SKM-1 (cell line): ENCODE results near the gene HCN4.

Experiments
- DNase-seq: peaks from one replicate; lab custom pipeline; 2025; ENCODE audit not compliant: unreplicated experiment; lab: John Stamatoyannopoulos, UW

HCN4 gene

DNA sequence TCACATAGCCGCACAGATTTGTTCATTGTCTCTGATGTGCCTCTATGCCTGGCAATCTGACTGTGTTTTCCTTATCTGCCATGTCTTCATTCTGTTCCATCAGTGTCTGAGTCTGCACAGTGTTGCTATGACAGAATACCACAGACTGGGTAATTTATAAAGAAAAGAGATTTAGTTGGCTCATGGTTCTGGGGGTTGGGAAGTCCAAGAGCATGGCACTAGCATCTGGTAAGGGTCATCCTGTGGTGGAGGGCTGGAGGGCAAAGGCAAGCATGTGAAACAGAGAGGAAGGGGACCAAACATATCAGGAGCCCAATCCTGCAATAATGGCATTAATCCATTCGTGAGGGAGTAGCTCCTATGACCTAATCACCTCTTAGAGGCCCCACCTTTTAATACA lies 11.9 kb upstream of the HCN4 start:
- DNase-seq = no peak

DNA sequence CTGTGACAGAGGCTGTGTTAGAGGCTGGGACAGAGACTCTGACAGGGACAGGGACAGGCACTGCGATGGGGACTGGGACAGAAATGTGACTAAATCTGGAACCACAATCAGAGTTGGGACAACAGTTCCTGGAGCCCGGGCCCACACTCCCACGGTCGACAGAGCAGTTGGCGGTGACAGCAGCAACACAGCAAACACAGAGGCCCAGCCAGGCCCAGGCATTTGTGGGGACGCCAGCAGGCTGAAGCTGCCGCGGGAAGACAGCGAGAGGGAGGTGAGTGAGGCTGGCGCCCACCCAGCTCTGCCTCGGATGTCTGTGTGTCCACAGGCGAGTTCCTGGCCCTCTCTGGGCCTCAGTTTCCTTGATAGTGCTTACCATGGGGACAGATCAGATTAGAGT lies 9.3 kb upstream of the HCN4 start:
- no peak for DNase-seq

DNA sequence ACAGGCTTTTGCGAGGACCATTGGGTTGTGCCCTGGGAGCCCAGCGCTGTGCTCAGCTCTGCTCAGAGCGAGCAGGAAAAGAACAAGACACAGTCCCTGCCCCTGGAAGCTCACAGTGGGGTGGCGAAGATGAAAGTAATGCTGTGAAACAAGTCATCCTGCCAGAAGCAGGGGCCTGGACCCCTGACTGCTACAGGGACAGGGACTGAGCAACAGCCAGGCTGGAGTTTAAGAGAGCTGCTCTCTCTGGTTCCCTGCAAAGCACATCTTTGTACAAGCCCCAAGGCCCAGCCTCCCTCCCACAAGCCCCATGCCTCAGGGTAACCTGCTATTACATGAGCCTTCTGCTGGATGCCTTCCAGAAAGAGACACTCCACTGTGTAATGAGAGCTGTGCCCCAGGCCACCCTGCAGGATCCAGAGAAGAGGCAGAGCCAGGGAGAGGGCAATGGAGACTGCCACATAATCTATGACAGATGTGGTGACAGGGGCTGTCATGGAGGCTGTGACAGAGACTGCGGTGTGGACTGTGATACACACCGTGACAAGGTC lies 7.1 kb upstream of the HCN4 start:
- no peak for DNase-seq

DNA sequence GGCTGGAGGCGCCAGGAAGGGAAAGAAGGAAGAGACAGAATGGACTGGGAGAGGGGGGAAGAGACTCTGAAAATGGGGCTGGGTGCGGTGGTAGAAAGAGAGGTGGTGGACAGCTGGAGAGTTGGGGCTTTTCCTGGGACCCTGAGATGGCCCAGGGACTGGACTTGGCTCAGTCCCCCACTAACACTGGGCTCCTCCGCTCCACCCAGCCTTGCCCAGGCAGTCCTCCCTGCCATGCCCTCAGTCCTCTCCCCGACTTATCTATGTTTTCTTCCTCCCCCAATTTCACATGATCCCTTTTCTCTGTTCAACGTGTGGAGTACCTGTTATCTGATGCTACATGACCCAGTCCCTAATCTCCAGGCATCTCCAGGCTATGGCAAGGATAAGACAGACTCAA lies 6.3 kb upstream of the HCN4 start:
- DNase-seq = no peak

DNA sequence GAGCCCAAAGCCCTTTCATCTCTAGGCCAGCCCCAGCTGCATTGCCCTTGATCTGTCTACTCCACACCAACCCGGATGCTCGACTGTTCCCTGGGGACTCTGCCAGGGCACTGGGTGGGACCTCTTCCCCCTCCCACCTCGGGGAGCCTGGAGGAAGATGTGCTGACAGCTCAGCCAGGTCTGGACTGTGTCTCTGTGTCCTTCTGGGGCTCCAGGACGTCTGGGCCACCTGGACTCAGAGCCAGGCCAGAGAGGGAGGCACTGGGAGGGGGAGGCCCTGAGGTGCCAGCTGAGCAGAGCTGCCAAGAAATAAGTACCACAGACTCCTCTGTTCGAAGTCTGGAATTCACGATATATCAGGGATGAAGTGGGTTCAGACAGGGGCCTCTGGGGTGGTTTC lies 5.8 kb upstream of the HCN4 start:
- DNase-seq = no peak

DNA sequence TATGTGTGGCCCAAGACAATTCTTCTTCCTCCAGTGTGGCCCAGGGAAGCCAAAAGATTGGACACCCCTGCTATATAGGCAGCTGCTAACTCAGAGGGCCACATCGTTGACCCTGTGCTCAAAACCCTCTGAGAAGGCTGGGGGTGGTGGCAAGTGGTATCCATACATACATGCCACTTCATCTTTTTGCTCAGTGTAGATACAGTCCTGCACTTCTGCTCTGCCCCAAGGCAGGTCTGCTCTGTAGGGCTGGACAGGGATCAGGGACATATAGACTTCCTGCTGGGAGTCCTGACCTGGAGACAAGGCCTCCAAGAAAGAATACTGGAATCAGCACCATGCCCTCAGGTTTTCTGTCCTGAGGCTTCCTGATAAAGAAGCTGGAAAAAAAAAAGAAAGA lies 4.5 kb upstream of the HCN4 start:
- DNase-seq = no peak

DNA sequence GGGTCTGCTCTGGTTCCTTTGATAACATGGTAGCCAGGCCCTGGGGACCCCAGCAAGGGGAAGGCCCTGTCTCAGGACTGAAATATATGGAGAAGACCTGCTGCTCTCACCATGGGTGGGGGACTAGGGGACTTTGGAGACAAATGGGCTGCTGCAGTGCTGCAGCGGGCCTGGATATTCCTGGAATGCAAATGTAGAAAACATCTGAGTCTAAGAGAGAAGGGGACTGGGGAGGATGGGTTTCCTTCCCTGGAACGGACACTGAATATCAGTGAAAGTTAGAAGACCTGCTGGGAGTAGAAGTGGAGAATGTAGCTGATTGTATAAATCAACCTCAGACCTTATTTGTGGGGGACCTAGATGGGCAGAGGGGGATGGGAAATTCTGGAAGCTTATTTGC lies 3.1 kb upstream of the HCN4 start:
- DNase-seq = no peak

DNA sequence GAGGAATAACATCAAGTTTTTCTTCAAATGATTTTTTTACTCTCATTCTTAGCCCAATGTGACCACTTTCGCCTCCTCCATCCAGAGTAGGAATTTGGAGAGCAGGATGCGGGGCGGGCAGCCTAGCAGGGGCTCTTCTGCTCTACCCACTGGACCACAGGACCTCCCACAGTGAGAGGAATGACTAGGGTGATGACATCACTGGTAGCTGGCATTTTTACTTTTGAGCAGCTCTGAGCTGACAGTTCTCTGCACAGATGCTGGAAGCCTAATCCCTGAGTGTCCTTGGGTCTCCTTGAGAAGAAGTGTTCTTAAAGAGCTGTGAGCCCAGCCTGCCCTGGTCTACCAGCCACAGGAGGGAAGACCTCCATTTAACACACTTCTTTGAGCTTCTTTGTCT lies 1.4 kb upstream of the HCN4 start:
- no peak for DNase-seq

DNA sequence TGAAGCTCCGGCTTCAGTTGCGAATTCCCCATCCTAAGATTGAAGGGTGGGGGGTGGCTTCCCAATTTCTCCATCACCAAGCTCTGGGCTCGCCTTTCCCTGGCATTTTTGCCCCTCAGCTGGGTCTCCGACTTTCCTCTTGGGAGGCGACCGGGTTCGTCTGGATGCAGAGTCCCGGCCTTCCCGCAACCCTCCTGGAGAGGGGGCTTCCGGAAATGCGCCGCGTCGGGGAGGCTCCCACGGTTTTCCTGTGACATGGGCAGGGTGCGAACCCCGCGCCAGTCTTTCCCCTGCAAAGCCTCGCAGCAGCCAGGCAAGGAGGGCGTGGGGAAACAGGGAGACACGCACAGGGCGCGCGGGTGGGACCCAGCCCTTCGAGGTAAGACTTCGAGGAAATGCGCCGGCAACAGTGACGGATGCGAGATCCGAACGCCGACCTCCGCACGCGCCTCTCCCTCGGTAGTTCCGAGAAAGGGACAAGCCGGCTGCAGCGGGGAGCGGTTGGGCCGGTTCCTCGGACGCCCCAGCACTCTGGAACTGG lies 466 bp upstream of the HCN4 start:
- no peak for DNase-seq

DNA sequence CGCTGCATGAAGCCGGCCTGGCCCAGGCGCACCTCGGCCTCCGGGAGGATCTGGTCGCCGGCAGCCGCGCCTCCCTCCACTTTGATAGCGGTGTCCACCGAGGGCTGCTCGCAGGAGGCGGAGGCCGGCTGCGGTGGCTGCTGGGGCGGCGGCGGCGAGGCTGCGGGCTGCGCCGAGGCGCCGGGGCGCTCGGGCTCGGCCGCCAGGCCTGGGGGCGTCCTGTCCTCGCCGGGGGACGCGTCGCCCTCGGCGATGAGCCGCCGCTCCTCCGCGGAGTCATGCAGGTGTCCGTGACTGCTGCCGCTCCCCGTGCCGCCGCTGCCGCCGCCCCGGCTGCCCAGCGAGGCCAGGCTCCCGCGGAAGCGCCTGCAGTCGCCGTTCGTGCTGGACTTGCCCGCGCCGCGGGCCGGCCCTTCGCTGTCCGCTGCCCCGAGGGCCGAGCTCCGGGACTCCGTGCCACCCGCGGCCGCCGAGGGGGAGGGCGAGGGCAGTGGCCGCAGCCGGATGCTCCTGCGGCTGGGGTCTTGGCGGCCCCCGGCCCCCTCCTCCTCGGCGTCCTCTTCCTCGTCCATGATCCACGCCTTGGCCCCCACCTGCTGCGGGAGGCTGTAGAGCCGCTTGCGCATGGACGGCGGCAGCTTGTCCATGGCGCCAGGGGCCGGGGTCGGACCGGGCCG lies 996 bp downstream of the HCN4 start:
- no peak for DNase-seq

DNA sequence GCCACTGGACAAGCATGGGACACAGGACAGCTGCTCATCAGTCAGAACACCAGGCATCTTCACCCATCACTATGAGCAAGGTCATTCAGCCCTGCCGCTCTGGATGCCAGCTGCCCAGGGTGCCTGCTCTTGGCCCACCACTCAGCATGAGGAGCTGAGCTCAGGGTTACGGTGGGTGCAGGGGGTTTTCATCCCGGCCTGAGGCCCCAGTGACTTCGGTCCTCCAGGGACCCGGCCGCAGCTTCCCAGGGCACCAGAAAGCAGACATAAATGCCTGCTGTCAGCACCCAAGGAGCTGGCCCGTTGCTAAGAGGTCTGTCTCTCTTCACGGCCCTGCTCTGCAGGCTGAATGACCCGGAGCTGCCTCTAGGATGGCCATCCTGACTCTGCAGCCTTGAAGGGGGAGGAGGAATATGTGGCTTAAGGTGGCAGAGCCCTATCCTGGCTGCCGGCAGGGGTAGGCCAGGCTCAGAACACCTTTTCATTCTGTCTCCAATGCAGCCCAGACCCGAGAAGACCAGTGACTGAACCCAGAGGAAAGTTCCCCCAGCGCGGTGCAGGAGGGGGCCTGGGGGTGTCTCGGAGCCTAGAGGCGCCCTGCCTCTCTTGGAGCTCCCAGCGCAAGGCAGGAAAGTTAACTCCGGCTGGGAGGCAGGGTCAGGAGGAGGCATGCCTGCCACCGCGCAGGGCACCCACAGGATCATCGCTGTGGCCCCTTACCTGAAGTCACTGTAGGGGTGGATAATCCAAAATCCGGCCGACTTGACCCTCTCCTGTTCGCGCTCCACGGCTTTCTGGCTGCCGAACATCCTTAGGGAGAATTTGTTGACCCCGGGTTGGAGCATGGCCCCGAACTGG lies 1.8 kb downstream of the HCN4 start:
- no peak for DNase-seq

DNA sequence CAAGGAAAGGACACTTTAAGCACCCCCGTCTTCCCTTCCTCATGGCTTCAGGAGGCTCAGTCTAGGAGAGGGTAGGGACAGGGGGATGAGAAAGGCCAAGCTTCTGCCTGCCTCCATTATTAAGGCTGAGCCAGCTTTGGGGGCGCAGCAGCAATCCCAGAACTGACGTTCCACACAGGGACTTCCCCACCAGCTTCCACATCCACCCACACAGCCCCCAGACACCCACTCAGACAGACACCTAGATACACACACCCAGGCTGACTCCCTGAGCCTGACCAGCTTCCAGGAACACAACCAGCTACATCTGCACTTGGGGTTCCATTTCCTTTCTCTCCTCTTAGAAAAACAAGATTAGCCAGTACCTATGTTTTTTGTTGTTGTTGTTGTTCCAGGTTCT lies 4.7 kb downstream of the HCN4 start:
- no peak for DNase-seq

DNA sequence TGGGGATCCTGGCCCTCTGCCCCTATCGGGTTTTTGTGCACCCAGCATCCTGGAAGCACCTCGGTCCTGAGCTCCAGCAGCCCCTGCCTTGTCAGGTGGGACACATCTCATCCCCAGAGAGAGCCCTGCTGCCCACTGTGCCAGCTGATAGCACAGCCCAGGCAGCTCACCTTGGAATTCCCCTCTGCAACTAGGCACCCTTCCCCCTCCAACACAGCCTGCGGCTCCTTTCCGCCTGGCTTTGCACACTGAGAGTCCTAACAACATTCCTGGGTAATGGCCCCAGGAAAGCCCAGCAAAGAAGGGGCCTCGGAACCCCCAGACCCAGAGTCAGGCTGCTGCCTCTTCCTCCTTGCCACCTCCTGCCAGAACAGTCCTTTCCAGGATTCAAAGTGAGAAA lies 5.9 kb downstream of the HCN4 start:
- DNase-seq = no peak

DNA sequence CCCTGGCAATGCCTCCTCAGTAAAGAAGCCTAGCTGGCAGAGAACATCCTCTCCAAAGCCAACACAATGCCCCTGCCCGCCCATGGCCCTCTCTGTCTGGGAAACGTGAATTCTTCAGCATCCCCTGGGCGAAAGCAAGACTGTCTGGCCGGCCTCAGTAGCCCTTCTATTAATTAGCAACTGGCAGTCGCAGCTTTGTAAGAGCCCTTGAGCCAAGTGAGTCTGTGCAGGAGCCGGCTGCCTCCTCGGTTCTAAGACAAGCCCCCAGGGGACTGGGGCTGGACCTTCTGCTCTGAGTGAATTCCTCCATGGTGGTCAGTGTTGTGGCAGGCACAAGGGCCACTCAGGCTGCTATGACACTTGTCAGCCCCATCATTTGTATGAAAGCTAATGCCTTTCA lies 7.4 kb downstream of the HCN4 start:
- no peak for DNase-seq

DNA sequence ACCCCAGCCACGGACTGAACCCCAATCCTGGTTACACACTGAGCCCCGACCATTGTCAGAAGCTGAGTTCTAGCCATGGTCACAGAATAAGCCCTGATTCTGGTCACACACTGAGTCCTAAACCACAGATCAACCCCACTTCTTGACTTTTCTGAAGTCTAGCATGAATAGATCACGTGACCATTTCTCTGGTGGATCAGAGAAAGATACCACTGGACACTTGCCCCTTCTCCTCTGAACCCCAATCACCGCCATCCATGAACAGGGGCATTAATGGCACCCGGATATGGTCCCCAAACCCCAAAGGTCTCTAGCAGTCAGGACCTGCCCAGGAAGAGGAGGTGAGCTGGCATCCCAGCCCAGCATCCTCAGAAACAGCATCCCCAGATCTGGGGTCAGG lies 9.1 kb downstream of the HCN4 start:
- DNase-seq = no peak

DNA sequence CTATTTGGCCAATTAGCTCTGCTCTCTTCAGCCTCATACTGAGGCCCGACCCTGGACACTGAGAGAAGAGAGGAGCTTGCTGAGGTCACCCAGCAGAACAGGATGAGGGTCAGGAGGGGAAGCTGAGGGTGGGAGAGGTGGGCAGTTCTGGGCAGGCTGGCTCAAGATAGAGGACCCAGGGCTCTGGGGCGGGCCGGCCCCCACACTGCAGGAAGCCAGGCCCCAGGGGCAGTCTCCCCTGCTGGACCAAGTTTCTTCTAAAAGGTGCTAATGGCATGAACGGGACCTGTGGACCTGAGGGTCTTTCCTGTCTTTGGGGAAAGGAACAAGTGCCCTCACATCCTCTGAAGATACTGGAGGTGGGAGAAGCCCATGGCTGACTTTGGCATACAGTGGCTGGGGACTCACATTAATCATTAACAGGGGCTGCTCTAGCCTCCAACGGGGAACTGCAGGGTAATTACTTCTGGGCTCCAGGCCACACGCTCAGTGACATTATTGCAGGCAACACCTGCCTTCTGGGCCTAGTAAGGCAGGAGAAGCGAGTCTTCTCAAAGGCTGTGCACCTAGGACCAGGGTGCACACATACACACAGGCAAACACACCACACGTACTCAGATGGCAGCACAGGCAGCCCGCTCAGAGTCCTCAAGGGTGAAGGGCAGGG lies 10.6 kb downstream of the HCN4 start:
- DNase-seq = no peak

DNA sequence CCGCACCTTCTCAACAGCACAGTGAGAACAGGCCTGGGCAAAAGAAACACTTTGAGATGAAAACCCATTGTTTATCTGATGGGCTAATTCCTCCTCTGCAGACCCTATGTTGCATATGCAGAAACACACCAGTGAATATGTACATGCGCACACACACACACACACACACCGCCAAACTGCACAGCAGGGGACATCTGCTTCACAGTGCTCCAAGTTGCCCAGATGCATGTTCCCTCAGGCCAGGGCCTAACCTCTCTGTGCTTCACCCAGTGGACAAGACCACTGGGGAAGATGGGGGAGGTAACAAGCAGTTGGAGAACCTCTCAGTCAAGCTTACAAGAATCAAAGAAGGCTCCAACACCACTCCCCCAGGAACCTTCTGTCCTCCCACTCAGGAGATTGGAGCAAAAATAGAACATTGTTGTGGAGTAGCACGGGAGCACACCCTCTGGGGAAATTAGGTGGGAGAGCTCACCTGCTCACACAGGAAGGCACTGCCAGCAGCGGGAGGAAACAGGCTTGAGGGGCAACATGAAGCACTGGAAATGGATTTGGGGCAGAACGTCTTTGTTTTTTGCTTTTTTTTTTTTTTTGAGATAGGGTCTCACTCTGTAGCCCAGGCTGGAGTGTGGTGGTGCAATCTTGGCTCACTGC lies 13.0 kb downstream of the HCN4 start:
- DNase-seq = no peak

DNA sequence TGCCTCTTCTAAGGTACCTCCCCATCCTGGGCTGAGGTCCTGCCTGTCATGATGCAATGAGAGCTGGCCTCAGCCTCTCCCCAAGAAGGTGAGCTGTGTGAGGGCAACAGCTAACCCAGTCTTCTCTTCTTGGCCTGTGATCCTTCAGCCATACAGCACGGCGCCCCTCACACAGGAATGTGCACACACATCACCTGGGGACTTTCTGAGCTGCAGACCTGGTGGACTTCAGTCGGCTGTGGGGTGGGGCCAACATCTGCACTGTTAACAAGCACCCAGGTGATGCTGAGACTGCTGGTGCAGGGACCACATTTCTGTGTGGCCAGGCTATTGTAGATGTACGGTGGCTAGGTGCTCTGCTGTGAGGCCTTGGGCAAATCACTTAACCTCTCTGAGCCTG lies 14.5 kb downstream of the HCN4 start:
- no peak for DNase-seq

DNA sequence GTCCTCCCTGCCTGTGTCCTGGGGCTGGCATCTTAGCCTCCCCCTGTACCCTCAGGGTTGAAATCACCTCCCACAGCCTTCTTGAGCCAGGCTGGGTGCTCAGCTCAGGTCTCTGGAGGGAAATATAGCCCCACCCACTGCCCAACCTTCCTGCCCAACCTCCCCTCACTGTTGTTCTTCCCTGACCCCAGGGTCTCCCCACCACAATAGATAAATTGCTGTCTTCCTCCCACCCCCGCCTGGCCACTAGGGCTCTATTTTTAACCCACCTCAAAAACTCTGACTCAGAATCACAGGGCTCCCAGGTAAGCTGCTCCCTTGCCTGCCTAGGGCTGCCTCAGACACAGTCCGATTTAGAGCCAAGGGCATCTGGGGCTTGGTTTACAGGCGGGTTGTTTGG lies 15.0 kb downstream of the HCN4 start:
- no peak for DNase-seq

DNA sequence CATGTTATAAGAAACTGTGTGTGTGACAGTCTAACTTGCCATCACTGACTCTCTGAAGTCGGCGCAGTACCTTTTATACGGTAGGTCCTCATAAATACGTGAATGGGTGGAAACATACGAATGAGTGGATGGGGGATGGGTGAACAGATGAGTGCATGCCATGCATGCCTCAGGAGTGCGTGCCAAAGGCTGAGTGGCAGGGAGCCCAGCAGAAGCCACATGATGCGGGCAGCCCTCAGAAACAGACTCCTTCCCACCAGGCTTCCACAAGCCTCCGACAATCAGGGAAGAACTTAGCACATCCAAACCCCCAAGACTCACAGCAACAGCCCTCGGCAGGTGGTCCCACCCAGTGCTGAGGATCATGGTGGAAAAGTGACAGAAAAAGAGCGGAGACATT lies 16.7 kb downstream of the HCN4 start:
- DNase-seq = no peak

DNA sequence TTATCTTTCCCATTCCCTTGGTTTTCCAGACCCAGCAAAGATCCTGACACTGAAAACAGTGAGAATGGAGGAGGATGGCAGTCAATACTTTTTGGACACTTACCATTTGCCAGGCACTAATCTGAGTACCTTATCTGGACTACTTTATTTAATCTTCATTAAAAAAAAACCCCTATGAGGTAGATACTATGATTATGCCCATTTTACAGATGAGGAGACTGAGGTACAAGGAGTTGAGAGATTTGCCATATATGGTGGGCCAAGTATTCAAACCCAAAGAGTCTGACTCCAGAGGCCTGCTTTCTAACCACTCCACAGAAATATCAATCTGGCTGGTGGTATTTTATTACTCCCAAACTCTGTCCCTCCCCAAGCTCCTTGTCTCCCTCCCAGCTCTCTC lies 19.6 kb downstream of the HCN4 start:
- no peak for DNase-seq
